ENCODE data around the gene KRT14.

KRT14 gene

DNA sequence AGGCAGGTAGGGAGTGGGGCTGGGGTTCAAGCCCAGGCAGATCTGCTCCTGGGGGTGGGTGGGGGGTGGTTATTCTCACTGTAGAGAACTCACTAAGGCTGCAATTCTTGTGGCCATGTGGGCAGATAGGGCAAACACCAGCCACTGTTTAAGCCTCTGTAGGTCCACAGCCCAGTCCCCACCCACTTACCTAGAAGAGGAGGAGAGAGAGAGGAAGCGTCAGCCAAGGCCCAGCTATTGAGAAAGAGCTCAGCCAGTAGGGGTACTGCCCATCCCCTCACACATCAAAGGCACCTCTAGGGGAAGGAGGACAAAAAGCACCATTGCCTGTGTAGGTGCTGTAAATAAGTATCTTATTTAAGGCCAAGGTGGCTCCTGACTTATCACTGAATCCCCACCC, 13.0 kb upstream of the KRT14 start:
- H3K4me3 ChIP-seq (ENCODE audit: low read depth, low read length), result no peak overlapping the region
- TF ChIP-seq, protein P1, sequence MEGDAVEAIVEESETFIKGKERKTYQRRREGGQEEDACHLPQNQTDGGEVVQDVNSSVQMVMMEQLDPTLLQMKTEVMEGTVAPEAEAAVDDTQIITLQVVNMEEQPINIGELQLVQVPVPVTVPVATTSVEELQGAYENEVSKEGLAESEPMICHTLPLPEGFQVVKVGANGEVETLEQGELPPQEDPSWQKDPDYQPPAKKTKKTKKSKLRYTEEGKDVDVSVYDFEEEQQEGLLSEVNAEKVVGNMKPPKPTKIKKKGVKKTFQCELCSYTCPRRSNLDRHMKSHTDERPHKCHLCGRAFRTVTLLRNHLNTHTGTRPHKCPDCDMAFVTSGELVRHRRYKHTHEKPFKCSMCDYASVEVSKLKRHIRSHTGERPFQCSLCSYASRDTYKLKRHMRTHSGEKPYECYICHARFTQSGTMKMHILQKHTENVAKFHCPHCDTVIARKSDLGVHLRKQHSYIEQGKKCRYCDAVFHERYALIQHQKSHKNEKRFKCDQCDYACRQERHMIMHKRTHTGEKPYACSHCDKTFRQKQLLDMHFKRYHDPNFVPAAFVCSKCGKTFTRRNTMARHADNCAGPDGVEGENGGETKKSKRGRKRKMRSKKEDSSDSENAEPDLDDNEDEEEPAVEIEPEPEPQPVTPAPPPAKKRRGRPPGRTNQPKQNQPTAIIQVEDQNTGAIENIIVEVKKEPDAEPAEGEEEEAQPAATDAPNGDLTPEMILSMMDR (conservative IDR thresholded peaks at IDR 0.05; ENCODE audit: low read depth, low read length), result no peak
- DNase-seq (ENCODE audit: low read depth), result no peak

DNA sequence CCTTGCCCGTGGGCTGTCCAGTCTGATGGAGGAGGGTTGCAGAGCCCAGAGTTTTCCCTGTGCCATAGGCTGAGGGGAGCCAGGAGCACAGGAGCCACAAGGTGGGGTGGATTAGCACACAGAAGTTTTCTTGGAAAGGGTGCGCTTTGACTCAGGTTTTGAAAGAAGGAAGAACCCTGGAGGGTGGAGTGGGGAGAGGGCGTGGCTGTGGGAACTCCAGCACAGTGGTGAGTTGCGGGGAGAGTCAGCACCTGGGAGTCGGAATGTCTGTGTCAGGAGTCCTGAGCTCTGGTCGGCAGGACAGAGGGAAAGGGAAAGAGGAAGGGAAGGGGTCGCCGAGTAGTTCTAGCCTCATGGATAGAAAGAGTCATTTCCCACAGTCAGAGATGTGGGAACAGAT, 8.9 kb upstream of the KRT14 start:
- DNase-seq (ENCODE audit: low read depth), result no peak
- no peak overlapping the region for H3K4me3 ChIP-seq (ENCODE audit: low read depth, low read length)
- TF ChIP-seq, protein P1 (conservative IDR thresholded peaks at IDR 0.05; ENCODE audit: low read depth, low read length), result no peak

DNA sequence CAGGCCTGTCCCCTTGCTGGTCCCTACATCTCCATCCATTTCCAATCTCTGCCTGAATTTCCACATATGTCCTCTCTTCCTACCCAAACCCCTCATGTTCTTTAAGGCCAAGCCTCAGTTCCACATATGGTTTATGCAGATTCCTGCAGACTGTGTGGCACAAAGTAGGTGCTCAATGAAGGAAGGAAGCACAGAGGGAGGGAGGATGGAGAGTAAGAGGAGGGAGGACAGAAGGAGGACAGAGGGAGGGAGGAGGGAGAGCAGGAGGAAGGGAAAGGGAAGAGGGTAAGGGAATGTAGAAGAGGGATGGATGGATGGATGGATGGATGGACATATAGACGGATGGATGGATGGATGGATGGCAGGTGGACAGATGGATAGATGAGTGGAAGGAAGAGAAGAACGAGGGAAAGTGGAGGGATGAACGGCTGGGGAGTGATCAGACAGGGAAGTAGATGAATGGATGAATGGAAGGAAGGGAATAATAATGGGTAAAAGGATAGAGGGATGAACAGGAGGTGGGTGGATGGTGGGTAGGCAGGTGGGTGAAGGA, 7.7 kb upstream of the KRT14 start:
- H3K4me3 ChIP-seq (ENCODE audit: low read depth, low read length), result no peak overlapping the region
- TF ChIP-seq, protein P1 (conservative IDR thresholded peaks at IDR 0.05; ENCODE audit: low read depth, low read length), result no peak
- DNase-seq (ENCODE audit: low read depth), result no peak

DNA sequence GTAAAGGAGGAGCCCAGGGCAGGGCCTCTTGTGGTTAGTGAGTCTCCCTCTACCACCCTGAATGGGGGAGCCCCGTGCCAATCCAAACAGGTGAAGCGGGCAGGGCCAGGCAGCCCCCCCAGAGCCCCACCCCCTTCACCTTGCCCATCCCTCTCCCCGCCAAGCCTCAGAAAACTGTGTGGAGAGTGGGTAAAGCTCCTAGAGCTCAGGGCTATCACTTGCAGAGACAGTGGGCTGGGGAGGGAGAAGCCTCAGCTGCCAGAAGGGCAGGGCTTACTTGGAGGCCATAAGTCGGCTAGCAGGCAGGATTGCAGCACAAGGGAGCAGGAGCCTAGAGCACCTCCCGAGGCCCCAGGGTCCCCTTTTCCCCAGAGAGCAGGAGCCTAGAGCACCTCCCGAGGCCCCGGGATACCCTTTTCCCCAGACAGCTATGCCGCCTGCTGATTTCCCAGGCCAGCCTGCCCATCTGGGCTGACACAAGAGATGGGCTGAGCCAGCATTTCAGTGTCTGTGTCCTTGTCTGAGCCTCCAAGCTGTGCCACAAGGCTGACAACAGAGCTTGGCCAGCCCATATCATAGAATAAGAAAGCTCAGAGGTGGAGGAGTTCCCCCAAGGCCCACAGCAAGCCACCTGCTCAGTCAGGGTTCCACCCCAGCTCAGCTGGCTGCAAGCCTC, 6.7 kb upstream of the KRT14 start:
- H3K4me3 ChIP-seq (ENCODE audit: low read depth, low read length), result no peak overlapping the region
- TF ChIP-seq, protein P1 (conservative IDR thresholded peaks at IDR 0.05; ENCODE audit: low read depth, low read length), result no peak
- DNase-seq (ENCODE audit: low read depth), result no peak

DNA sequence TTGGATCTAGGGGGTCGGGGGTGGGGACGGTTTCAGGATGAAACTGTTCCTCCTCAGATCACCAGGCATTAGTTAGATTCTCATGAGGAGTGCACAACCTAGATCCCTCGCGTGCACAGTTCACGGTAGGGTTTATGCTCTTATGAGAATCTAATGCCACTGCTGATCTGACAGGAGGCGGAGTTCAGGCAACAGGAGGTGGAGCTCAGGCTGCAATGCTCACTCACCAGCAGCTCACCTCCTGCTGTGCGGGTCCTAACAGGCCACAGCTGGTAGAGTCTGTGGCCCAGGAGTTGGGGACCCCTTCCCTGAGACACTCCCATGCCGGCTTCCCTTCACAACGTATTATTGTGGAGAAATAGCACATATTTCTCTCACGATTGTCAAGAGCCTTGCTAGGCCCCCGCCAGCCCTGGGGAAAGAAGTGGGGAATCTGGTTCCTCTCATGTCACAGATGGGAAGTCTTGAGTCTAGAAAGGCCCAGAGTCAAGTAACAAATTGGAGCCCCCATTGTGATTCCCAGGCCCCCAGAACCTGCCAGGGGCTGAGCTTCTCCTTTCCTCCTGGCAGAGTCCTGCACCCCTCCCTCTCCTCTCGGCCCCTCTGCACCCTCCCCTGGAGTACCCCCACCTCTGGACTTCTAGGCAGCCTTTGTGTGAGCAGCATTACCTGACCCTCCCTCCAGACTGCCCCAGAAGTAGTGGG, 6.1 kb upstream of the KRT14 start:
- TF ChIP-seq, protein P1 (conservative IDR thresholded peaks at IDR 0.05; ENCODE audit: low read depth, low read length), result no peak
- DNase-seq (ENCODE audit: low read depth), result no peak

DNA sequence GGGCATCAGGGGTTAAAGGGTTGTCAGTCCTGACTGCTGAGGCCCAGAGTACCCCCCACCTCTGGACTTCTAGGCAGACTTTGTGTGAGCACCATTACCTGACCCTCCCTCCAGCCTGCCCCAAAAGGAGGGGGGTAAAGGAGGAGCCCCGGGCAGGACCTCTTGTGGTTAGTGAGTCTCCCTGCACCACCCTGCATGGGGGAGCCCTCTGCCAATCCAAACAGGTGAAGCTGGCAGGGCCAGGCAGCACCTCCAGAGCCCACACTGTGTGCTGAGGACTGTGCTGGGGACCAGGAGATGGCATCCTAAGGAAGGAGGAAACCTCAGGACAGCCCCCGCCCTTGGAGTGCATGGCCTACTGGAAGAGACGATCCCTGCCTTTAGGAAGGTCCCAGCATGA, 2.6 kb upstream of the KRT14 start:
- H3K4me3 ChIP-seq (ENCODE audit: low read depth, low read length), result no peak overlapping the region
- no peak for DNase-seq (ENCODE audit: low read depth)
- TF ChIP-seq, protein P1 (conservative IDR thresholded peaks at IDR 0.05; ENCODE audit: low read depth, low read length), result no peak

More for the DNA sequence above, 6.1 kb upstream of the KRT14 start:
- no peak overlapping the region for H3K4me3 ChIP-seq (ENCODE audit: low read depth, low read length)

All from choroid plexus epithelial cell (primary cell).